EL (cell line): Measurements from ENCODE around the gene CYP4F8.
A peak's percentile ranks its signal among the peaks of the same experiment; 100 is the strongest.
"Not testable (repeated sequence)": the region's sequence is repeated elsewhere in the genome, so short reads cannot be mapped to it uniquely, and the experiment has no call there.

Experiments used
- DNase-seq: peaks from one replicate; pipeline ENCODE4 v3.0.0-alpha.2; 2016

Gene CYP4F8, protein sequence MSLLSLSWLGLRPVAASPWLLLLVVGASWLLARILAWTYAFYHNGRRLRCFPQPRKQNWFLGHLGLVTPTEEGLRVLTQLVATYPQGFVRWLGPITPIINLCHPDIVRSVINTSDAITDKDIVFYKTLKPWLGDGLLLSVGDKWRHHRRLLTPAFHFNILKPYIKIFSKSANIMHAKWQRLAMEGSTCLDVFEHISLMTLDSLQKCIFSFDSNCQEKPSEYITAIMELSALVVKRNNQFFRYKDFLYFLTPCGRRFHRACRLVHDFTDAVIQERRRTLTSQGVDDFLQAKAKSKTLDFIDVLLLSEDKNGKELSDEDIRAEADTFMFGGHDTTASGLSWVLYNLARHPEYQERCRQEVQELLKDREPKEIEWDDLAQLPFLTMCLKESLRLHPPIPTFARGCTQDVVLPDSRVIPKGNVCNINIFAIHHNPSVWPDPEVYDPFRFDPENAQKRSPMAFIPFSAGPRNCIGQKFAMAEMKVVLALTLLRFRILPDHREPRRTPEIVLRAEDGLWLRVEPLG

DNA sequence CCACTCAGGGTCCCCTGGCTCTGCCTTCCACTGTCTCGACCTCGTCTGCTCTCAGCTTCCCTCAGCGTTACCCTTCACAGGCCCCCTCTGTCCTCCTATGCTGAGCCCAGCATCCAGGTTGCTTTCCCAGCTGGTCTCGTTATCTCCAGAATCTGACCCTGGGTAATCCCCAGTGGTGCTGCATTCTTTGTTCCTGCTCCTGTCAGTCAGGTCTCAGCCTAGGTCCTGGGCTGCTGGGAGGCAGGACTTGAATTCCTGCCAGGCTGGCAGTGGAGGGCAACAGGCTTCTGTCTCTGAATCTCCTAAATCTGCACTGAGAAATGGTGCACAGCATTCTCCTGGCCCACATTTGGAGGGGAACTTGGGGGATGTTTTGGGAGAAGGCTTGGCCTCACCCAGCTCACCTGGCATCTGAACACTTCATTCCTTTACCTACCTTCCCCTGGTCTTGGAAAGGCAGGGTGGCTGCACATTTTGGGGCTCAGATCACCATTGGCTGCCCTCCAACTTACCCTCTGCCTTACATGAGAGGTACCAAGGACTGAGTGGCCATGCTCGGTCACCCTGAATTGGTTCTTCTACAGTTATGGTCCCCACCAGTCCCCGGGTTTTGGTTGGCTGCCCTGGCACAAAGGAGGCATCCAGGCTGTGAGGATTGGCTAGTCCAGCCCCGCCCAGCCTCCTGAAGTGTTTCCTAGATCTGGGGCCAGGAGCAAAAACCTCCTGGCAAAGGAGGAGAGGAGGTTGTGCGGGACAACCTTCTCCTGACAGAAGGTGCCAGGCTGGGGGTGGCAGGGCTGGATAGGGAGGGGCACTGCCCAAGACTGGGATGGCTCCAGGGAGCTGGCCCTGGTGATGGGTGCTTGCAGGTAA lies at the start of gene CYP4F8:
Gene CYP4F8, plus strand, starts transcription at position 712 of the 873 bp plus-strand sequence. CDS start 399 bp downstream, outside the sequence.
- DNase-seq = no peak

- no peak for DNase-seq
Measured at GRCh38 chr19:15570420-15570819, 44.6 kb upstream of the CYP4F8 start.

DNA sequence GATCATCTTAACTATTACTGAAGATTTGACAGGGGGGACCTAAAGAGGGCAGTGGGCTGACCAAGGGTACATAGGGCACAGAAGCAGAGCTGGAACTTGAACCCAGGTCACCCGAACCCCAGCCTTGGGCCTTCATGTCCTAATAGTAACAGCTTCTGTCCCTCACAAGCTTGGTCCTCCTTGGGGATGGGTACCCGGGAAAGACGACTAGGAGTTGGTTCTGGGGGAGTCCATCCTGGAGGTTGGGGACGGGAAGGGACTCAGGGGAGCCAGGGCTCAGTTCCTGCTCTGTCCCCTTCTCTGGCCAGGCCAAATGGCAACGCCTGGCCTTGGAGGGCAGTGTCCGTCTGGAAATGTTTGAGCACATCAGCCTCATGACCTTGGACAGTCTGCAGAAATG lies 39.6 kb upstream of the CYP4F8 start:
- no peak for DNase-seq

DNA sequence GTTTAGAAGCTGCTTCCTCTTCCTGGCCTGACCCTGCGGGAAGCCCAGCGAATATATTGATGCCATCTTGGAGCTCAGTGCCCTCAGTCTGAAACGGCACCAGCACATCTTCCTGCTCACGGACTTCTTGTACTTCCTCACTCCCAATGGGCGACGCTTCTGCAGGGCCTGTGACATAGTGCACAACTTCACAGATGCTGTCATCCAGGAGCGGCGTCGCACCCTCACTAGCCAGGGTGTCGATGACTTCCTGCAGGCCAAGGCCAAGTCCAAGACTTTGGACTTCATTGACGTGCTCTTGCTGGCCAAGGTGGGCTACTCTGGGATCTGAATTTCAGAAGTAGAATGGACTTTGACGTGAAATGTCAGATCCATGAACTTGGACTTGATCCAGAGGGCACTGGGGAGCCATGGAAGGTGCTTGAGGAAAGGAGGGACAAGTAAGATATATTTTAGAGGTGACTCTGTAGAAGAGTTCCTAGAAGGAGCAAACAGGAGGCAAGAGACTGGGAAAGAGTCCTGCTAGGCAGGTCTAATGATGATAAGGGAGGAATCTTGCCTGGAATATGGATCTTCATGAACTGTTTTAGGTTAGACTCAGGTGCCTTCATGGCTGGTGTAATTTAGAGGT lies 38.4 kb upstream of the CYP4F8 start:
- no peak for DNase-seq

- DNase-seq = no peak
Measured at GRCh38 chr19:15577184-15577771, 37.7 kb upstream of the CYP4F8 start.

DNA sequence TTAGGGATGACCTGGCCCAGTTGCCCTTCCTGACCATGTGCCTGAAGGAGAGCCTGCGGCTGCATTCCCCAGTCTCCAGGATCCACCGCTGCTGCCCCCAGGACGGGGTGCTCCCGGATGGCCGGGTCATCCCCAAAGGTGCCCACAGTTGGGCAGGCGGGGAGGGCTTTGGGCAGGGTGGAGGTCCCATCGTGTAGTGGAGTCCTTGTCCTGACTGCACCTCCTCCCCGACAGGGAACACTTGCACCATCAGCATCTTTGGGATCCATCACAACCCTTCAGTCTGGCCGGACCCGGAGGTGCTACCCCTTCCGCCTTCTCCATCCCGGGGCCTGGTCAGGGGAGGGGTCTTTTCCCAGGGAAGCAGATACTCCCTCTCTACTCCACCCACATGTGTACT lies 31.7 kb upstream of the CYP4F8 start:
- no peak for DNase-seq

GRCh38 chr19:15584095-15584494 lies 30.9 kb upstream of the CYP4F8 start:
- no peak for DNase-seq

DNA sequence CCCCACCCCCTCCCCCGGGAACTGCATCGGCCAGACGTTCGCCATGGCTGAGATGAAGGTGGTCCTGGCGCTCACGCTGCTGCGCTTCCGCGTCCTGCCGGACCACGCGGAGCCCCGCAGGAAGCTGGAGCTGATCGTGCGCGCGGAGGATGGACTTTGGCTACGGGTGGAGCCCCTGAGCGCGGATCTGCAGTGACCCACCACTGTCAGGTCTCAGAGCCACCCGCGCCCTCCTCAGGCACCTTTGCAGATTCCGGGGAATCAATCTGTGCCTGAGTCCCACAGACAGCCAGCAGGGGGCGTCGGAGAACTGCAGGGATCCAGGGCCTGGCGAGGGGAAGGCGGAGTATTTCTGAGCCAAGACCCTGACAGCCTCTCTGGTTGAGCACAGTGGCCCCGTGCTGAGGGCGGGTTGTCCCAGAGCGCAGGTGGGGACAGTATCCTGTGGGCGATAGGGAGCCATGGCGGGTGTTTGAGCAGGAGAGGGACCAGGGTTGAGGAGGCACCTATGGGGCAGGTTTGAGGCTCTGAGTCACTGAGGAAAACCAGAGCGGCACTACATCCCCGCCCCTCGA lies 30.4 kb upstream of the CYP4F8 start:
- DNase-seq = peak; percentile 51

DNA sequence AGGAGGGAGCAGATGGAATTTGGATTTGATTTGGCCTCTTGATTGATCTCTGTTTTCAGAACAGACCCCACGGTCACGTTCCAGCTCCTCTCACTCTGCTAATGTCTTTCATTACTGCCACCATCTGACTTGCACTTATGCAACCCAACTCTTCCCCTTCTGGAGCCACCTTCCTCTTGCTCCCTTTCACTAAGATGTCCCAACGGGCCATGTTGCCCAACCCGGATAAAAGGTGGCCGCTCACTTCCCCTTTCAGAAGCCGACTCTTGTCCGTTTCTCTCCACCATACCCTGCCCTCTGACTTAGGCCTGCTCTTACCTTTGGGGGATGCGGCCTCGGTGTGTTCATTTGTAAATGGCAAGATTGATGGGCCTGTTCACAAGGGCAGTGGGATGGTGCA lies 27.4 kb upstream of the CYP4F8 start:
- DNase-seq = no peak

- no peak for DNase-seq
Measured at GRCh38 chr19:15588265-15588664, 26.8 kb upstream of the CYP4F8 start.

- no peak for DNase-seq
Measured at GRCh38 chr19:15589760-15590451, 25.1 kb upstream of the CYP4F8 start.

- no peak for DNase-seq
Measured at GRCh38 chr19:15591796-15592195, 23.2 kb upstream of the CYP4F8 start.

- DNase-seq = not testable (repeated sequence)
Measured at GRCh38 chr19:15592506-15592905, 22.5 kb upstream of the CYP4F8 start.

DNA sequence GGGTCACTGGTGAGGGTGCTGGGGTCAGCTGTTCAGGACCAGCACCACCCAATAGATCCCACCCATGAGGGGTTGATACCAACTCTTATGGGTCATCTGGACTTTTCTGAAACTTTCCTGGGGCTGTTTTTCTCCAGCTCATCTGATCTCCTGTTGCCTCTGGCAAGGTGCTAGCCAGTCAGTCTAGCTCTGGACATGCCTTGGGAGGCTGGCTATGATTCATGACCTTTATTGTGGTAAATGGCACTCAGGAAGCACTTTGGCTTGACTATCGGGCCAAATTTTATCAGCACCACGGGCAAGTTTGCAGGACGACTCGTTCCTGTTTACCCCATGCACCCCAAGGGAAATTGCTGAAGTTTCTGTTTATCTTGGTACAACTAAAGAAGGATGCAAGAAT lies 21.3 kb upstream of the CYP4F8 start:
- not testable (repeated sequence) for DNase-seq

DNA sequence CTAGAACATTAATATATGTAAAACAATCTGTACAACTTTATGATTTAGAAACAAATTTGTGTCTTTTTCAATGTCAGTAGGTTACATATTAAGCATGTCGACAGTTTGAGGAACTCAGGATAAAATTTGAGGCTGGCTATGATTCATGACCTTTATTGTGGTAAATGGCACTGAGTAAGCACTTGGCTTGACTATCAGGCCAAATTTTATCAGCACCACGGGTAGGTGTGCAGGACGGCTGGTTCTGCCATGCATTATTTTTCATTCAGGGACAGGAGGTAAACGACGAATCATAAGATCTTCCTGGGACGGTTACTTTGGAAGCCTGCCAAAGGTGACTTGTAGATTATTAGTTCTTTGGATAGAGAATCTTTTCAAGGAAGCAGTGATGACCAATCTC lies 19.9 kb upstream of the CYP4F8 start:
- no peak for DNase-seq

DNA sequence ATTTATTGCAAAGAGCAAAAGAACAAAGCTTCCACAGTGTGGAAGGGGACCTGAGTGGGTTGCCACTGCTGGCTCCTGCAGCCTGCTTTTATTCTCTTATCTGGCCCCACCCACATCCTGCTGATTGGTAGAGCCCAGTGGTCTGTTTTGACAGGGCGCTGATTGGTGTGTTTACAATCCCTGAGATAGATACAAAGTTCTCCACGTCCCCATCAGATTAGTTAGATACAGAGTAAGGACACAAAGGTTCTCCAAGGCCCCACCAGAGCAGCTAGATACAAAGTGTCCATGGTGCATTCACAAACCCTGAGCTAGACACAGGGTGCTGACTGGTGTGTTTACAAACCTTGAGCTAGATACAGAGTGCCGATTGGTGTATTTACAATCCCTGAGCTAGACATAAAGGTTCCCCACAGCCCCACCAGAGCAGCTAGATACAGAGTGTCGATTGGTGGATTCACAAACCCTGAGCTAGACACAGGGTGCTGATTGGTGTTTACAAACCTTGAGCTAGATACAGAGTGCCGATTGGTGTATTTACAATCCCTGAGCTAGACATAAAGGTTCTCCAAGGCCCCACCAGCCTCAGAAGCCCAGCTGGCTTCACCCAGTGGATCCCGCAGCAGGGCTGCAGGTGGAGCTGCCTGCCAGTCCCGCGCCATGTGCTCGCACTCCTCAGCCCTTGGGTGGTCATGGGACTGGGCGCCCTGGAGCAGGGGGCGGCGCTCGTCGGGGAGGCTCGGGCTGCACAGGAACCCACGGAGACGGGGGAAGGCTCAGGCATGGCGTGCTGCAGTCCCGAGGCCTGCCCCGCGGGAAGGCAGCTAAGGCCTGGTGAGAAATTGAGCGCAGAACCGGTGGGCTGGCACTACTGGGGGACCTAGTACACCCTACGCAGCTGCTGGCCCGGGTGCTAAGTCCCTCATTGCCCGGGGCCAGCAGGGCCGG lies 6.8 kb upstream of the CYP4F8 start:
- DNase-seq = not testable (repeated sequence)

- DNase-seq = no peak
Measured at GRCh38 chr19:15609261-15609660, 5.8 kb upstream of the CYP4F8 start.

- no peak for DNase-seq
Measured at GRCh38 chr19:15612342-15612741, 2.7 kb upstream of the CYP4F8 start.

DNA sequence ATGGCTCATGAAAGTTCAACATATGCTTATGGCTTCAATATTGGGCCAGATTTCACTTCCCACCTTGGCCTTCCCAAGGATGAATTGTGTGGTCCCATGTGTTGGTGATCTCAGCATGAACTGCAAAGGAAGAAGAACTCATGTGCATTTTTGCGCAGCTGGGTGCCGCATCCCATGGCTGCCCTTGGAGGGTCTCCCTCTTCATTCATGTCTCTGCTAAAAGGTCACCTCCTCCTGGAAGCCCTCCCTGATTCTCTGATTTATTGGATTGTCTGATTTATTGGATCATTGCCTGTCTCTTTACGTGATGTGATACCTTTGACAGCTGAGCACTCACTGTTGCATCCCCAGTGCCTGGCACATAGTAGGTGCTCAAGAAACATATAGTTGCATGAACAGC lies 1.7 kb upstream of the CYP4F8 start:
- DNase-seq = no peak

- DNase-seq = no peak
Measured at GRCh38 chr19:15615526-15615925, 508 bp downstream of the CYP4F8 start.

DNA sequence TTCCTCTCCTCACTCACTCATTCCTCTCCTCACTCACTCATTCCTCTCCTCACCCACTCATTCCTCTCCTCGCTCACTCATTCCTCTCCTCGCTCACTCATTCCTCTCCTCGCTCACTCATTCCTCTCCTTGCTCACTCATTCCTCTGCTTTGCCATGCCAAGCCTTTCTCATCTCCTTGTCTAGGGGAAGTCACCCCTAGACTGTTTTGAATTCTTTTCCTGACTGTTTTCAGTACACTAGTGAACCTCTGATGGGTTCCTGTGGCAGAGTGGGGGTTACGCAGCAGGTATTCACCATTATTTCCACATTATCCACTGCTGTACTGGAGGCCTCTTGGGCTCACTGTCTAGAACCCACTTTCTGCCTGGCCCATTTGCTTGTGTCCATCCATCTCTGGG lies 1.2 kb downstream of the CYP4F8 start:
- no peak for DNase-seq
